Tibial artery (tissue), 4 donors: ENCODE results near the gene COL6A3.
A peak's percentile ranks its signal among the peaks of the same experiment; 100 is the strongest.

Source experiments
- DNase-seq, 2 donors: peaks; one replicate each; pipeline ENCODE4 v3.0.0-alpha.2; 2019
- H3K27ac ChIP-seq, 2 donors: fragments of 200-600 bp; sonication (generic) in 1 of 2; 1 replicate in 1 of 2; 2 replicates in 1 of 2; pipeline ENCODE4 v1.5.1; 2018 to 2019; ENCODE audit warnings: mild to moderate bottlenecking in 1 of 2
- H3K27me3 ChIP-seq, 2 donors: fragments of 200-600 bp; sonication (generic) in 1 of 2; one replicate each; pipeline versions ENCODE4 v1.5.1 to v1.6.0; 2016 to 2019
- H3K36me3 ChIP-seq, 3 donors: fragments of 200-600 bp; sonication (generic) in 2 of 3; one replicate each; pipeline ENCODE4 v1.5.1; 2016 to 2019; ENCODE audit warnings: mild to moderate bottlenecking in 2 of 3
- H3K4me1 ChIP-seq, 4 donors: fragments of 200-600 bp; sonication (generic) in 2 of 4; 1 replicate in 3 of 4; 2 replicates in 1 of 4; pipeline ENCODE4 v1.5.1; 2016 to 2019
- H3K4me3 ChIP-seq, 2 donors: fragments of 200-600 bp; sonication (generic) in 1 of 2; 1 replicate in 1 of 2; 2 replicates in 1 of 2; pipeline ENCODE4 v1.5.1; 2018 to 2019; ENCODE audit warnings: mild to moderate bottlenecking in 2 of 2
- H3K9me3 ChIP-seq, 3 donors: fragments of 200-600 bp; sonication (generic) in 1 of 3; one replicate each; pipeline ENCODE4 v1.5.1; 2016 to 2019
- CTCF ChIP-seq, 2 experiments: fragments of 200-600 bp in 1 of 2; fragments of 450-650 bp in 1 of 2; IDR thresholded peaks; one replicate each; pipeline ENCODE4 v1.5.1; 2017 to 2019; ENCODE audit warnings: antibody characterized with exemption in 2 of 2, mild to moderate bottlenecking in 1 of 2, moderate library complexity in 1 of 2
- intact Hi-C: fragments of 100-400 bp; cut with DNase I; formaldehyde crosslinking; loops from one replicate; pipeline ENCODE4 v1.15.0; 2023; ENCODE audit warnings: low total_unique reads

Gene COL6A3

DNA sequence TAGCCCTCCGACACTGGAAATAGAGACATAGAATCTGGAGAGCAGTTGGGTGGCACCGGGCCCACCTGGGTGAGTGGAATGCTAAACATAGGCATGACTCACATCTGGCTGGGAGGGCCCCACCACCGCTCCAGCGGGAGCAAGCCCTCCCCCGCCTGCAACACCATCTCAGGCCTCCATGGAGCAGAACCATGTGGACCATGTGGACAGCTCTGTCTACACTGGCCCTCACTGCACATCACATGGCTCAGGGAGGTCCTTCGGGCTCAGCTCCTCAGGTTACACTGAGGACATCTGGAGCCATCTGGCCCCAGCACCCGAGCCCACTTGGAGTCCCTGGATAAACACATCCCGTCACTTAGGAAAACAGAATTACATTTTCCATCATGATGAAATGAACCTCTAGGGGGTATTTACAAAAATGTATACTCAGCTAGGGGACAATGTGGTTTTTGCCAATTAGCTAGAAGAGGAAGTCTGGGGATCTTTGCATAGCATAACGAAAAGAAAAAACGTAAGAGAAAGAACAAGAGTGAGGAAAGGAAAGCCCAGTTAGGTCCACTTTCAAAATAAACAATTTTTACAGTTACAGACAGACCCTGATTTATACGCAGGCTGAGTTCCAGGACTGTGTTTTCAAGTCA, 42.4 kb upstream of the COL6A3 start:
- H3K4me3 ChIP-seq, result no peak overlapping the region
- H3K27me3 ChIP-seq, result no peaks in the 10 kb centered on the region
- H3K4me1 ChIP-seq, result peaks cover 0 to 37% (median 20%) of the 10 kb centered on the region in 4 donors
- peak; percentile 89 to 95 for DNase-seq
- peak in 1 of 2 experiments; percentile 32 for TF ChIP-seq CTCF (IDR thresholded peaks at IDR 0.05)
- H3K36me3 ChIP-seq, result no peaks in the 10 kb centered on the region
- intact Hi-C loops, result loop anchor here (5.0 kb wide), 1 partner anchor 34 kb away; no protein-coding TSS in a partner anchor
- no peaks in the 10 kb centered on the region for H3K9me3 ChIP-seq
- H3K27ac ChIP-seq, result peak overlapping the region; percentile 68 to 84

GRCh38 chr2:237455764-237456163, 41.8 kb upstream of the COL6A3 start:
- no peak for DNase-seq
- intact Hi-C loops, result loop anchor here (5.0 kb wide), 1 partner anchor 33 kb away; no protein-coding TSS in a partner anchor
- no peak overlapping the region for H3K4me3 ChIP-seq
- peaks cover 0 to 40% (median 21%) of the 10 kb centered on the region in 4 donors for H3K4me1 ChIP-seq
- no peak for TF ChIP-seq CTCF (IDR thresholded peaks at IDR 0.05)
- H3K27ac ChIP-seq, result peak overlapping the region; percentile 68 to 84
- H3K9me3 ChIP-seq, result no peaks in the 10 kb centered on the region
- no peaks in the 10 kb centered on the region for H3K36me3 ChIP-seq
- H3K27me3 ChIP-seq, result no peaks in the 10 kb centered on the region

DNA sequence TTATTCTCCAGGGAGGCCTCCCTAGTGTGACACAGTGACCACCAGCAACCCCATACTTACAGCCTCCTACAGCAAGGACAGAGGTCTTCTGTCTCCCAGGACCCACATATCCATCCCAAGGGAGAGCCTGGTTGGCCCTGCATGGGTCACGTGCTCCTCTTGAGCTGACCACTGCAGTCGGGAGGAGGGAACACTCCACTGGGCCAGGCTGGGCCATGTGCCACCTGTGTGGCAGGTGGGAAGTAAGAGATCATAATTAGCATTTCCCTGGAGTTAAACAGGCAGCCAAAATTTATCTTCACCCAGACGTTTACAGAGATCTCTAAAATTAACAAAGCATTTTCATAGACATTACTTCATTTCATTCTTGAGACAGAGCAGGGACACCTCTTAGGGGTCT, 39.7 kb upstream of the COL6A3 start:
- Histone ChIP-seq H3K27ac (no peak overlapping the region), H3K9me3 (no peaks in the 10 kb centered on the region), H3K4me1 (peaks cover 0 to 49% (median 38%) of the 10 kb centered on the region in 4 donors), H3K27me3 (no peaks in the 10 kb centered on the region), H3K36me3 (no peaks in the 10 kb centered on the region), H3K4me3 (no peak overlapping the region)
- intact Hi-C loops, result no loop called here
- TF ChIP-seq CTCF (IDR thresholded peaks at IDR 0.05), result no peak
- no peak for DNase-seq

- Histone ChIP-seq H3K27me3 (no peaks in the 10 kb centered on the region), H3K36me3 (no peaks in the 10 kb centered on the region), H3K4me1 (peaks cover 0 to 55% (median 42%) of the 10 kb centered on the region in 4 donors), H3K9me3 (no peaks in the 10 kb centered on the region), H3K4me3 (no peak overlapping the region), H3K27ac (peak overlapping the region in 1 of 2 donors; percentile 11)
- no peak for DNase-seq
- intact Hi-C loops, result no loop called here
- TF ChIP-seq CTCF (IDR thresholded peaks at IDR 0.05), result no peak
These were observed 38.9 kb upstream of the COL6A3 start for GRCh38 chr2:237452861-237453260.

DNA sequence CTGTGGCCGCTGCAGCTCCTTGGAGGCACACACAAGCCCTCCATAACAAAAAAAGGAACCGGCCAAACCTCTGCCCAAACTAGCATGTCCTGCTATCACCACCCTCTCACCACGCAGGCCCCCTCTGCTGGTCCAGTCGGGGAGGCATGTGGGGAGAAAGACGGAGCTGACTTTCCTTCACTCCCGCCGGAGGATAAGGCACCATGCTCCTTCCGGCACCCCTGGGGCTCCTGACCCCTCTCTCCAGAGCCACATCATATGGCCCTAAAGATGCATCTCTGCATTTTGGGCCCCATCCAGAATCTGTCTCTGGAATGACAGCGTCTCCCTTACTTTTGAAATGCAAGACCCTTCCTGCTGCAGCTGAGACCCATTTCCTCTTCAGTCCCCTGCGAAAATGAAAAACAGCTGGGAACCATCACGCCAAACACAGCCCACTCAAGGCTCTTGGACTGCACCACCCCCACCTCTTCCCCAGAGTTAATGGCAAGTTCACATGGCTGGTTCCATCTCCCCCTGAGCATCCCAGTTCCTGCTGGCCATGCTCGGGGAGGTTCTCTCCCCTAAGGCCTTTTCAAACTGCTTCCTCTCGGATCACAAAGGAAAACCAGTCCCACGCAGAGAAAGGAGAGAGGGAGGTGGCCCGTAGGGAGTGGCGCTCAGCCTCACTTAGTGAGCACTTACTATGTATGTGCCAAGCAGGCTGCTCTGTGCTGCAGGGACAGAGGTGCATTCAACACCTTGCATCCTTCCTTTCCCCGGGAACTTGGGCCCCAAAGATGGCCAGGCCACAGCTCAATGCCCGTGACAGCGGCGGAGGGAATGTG, 37.9 kb upstream of the COL6A3 start:
- Histone ChIP-seq H3K27ac (no peak overlapping the region), H3K27me3 (no peaks in the 10 kb centered on the region), H3K36me3 (no peaks in the 10 kb centered on the region), H3K4me1 (peaks cover 0 to 53% (median 40%) of the 10 kb centered on the region in 4 donors), H3K9me3 (no peaks in the 10 kb centered on the region), H3K4me3 (no peak overlapping the region)
- intact Hi-C loops, result no loop called here
- TF ChIP-seq CTCF (IDR thresholded peaks at IDR 0.05), result peak in 1 of 2 experiments; percentile 15
- DNase-seq, result no peak
